WI38 (cell line): ENCODE measurements around the gene KRTAP6-2.

Experiments used
- H3K4me3 ChIP-seq: 2 replicates; pipeline ENCODE4 v1.5.1; 2011; ENCODE audit warnings: low read depth, mild to moderate bottlenecking, control low read depth, low read length
- TF ChIP-seq, protein P1 (sequence below): IDR thresholded peaks from 2 replicates; pipeline ENCODE4 v1.5.1; 2012; ENCODE audit warnings: low read depth, mild to moderate bottlenecking, control low read depth, low read length

KRTAP6-2 gene

GRCh38 chr21:30625449-30626165, 26.9 kb upstream of the KRTAP6-2 start:
- no peak overlapping the region for H3K4me3 ChIP-seq
- TF ChIP-seq, protein P1, sequence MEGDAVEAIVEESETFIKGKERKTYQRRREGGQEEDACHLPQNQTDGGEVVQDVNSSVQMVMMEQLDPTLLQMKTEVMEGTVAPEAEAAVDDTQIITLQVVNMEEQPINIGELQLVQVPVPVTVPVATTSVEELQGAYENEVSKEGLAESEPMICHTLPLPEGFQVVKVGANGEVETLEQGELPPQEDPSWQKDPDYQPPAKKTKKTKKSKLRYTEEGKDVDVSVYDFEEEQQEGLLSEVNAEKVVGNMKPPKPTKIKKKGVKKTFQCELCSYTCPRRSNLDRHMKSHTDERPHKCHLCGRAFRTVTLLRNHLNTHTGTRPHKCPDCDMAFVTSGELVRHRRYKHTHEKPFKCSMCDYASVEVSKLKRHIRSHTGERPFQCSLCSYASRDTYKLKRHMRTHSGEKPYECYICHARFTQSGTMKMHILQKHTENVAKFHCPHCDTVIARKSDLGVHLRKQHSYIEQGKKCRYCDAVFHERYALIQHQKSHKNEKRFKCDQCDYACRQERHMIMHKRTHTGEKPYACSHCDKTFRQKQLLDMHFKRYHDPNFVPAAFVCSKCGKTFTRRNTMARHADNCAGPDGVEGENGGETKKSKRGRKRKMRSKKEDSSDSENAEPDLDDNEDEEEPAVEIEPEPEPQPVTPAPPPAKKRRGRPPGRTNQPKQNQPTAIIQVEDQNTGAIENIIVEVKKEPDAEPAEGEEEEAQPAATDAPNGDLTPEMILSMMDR: no peak

DNA sequence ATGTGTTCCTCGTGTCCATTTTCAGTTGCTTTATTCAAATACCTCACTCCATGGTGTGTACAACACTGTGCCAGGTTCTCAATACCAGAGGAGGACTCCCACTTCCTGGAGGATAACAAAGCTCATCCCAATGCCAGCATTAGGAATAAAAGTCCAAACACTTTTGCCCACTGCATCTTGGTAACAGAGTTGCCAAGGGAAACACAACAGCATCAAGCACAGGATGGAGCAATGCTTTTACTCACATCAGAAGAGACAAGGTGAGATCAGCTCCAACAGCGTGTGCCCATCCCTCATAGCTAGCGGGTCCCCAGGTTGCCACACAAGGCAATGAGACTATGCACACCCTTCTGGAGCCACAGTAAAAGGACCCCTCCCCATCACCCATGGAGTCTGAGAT, 24.7 kb upstream of the KRTAP6-2 start:
- TF ChIP-seq, protein P1: no peak
- H3K4me3 ChIP-seq: no peak overlapping the region

- H3K4me3 ChIP-seq: no peak within 1 kb of the TSS
- TF ChIP-seq, protein P1: no peak
Observed at GRCh38 chr21:30620522-30620921, 21.8 kb upstream of the KRTAP6-2 start, which contains the start of gene KRTAP20-4. Gene KRTAP20-4 (plus strand): TSS chr21:30620627.

DNA sequence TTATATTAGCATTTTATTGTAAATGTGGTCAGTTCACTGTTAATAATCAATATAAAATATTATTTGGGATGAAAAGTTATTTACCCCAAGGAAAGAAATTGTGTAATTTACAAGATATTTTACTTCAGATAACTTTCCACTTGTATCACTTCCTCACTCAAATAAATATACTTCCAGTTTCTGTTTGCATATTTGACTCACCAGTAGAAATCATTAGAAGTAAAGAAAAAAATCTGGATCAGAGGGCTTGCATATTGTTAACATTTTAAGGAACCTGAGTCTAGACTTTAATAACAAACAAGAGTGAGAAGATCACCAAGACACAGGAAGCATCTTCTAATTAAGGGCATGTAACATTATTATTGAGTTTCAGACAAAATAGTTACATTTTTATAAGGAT, 21.4 kb upstream of the KRTAP6-2 start:
- H3K4me3 ChIP-seq: no peak overlapping the region
- TF ChIP-seq, protein P1: no peak

DNA sequence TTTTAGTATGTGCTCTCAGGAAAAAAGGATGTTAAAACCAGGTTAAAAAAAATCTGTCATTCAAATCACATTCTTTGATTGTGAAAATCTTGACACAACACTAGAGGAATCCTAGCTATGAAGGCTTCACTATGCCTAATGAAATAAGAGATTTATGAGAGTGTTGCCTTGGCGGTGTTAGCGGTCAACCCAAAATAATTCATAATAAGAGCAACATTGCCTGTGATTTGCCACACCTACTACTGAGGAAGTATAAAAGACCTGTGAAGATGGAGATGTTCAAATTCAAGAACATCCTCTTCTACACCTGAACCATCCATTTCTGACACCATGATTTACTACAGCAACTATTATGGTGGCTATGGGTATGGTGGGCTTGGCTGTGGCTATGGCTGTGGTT, 17.4 kb upstream of the KRTAP6-2 start, which contains the start of gene KRTAP20-1:
Gene KRTAP20-1, plus strand, starts transcription at position 301 of the 400 bp plus-strand sequence. Its CDS starts 30 bp downstream, at position 331.
- H3K4me3 ChIP-seq: no peak within 1 kb of the TSS
- TF ChIP-seq, protein P1: no peak

- H3K4me3 ChIP-seq: no peak overlapping the region
- TF ChIP-seq, protein P1: no peak
Observed at GRCh38 chr21:30615199-30615598, 16.5 kb upstream of the KRTAP6-2 start.

DNA sequence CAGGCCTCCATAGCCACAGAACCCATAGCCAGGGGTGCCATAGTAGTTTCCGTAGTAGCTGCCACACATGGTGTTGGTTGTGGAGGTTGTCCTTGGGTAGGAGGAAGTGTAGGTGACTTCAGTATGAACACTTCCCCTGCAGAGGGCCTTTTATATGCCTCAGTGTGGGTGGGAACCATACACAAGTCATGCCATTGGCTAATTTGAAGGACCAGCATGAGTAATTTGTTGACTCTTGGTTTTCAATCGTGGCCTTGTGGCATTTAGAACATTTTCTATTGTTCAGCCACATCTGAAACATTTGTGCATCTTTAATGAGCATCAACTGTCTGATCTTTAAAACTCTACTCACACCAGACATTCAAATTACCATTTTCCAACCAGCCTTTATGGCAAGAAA, 15.1 kb upstream of the KRTAP6-2 start, which contains the start of gene KRTAP6-1:
Gene KRTAP6-1, minus strand, starts transcription at position 95 of the 400 bp plus-strand sequence. Its CDS starts 26 bp downstream, at position 69.
- H3K4me3 ChIP-seq: no peak within 1 kb of the TSS
- TF ChIP-seq, protein P1: no peak
